ENCODE measurements around the gene HAPSTR1. TPM values are rescaled to one million over a fixed set of nuclear protein-coding genes. Genes with fewer than 3 reads are reported as not detected.
A peak's percentile ranks its signal among the peaks of the same experiment; 100 is the strongest.

HAPSTR1 gene
- total and polyA plus RNA-seq, 2 of the 13 experiments (the other 11 are each of a cell fraction or from before 2014, with no cell fraction given), result 25.2 to 83.2 TPM

DNA sequence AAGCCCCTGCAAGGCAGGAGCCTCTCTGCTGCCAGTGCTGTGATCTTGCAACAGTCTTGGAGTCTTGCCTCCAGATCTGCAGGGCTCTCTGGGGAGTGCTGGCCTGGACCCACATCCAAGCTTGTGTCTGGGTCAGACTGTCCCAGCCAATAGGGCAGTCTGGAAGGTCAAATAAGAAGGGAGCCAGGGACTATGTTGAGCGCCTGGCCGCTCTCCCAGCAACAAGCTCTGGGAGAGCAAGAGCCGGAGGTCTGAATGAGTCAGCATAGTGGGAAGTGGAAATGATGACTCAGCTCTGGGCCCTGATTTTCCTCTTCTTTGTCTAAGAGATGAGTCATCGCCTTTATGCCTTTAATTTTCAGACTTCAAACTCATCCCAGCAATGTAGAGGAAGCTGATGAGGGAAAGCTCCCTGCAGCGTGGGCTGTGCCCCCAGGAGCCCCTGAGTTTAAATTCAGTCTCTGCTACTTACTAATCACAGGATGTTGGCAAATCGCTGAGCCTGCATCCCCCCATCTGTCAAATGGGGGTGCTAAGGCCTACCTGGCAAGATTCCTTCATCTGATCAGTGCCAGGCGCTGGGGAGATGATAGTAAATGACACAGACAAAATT, 43.6 kb upstream of the HAPSTR1 start (continued):
- TF ChIP-seq REST (IDR thresholded peaks at IDR 0.05; ENCODE audit: borderline replicate concordance in 1 of 2, low read depth in 1 of 2, low read length in 2 of 2) (no peak; a peak in 1 of 4 replicates), ATF7-NPFF (CRISPR knock-in tag; IDR thresholded peaks at IDR 0.05; ENCODE audit: low read depth) (no peak), SMARCC2 (IDR thresholded peaks at IDR 0.05) (peak; percentile 19; the same call in 1 of the 2 replicates), KLF16 (CRISPR knock-in tag; IDR thresholded peaks at IDR 0.05) (peak in 1 of 2 experiments; percentile 56; a peak in 1 of 4 replicates), SMAD1 (CRISPR knock-in tag; IDR thresholded peaks at IDR 0.05; ENCODE audit: borderline replicate concordance, low read depth) (0 out of 2 replicates have a peak, but pooled peaks have one; percentile 47), ZNF646 (CRISPR knock-in tag; IDR thresholded peaks at IDR 0.05) (no peak), FOXA3 (CRISPR knock-in tag; IDR thresholded peaks at IDR 0.05) (peak; percentile 70), MBNL3 (CRISPR knock-in tag; conservative IDR thresholded peaks at IDR 0.05) (no peak), ZKSCAN5 (CRISPR knock-in tag; IDR thresholded peaks at IDR 0.05) (no peak), RFX1 (IDR thresholded peaks at IDR 0.05) (peak; percentile 6; the same call in 1 of the 2 replicates), ZNF12 (CRISPR knock-in tag; IDR thresholded peaks at IDR 0.05) (no peak), NR2F6 (IDR thresholded peaks at IDR 0.05) (peak; percentile 10; the same call in 1 of the 2 replicates), NR2F6 (CRISPR knock-in tag; IDR thresholded peaks at IDR 0.05) (peak; percentile 39; the same call in 1 of the 2 replicates), MAZ (IDR thresholded peaks at IDR 0.05; ENCODE audit: borderline replicate concordance, low read depth, low read length) (no peak), MAZ (CRISPR knock-in tag; IDR thresholded peaks at IDR 0.05; ENCODE audit: low read depth) (no peak)
- TF ChIP-seq, protein P1, sequence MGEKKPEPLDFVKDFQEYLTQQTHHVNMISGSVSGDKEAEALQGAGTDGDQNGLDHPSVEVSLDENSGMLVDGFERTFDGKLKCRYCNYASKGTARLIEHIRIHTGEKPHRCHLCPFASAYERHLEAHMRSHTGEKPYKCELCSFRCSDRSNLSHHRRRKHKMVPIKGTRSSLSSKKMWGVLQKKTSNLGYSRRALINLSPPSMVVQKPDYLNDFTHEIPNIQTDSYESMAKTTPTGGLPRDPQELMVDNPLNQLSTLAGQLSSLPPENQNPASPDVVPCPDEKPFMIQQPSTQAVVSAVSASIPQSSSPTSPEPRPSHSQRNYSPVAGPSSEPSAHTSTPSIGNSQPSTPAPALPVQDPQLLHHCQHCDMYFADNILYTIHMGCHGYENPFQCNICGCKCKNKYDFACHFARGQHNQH (CRISPR knock-in tag; IDR thresholded peaks at IDR 0.05), result peak; percentile 66; the same call in 1 of the 2 replicates
- TF ChIP-seq, protein P2, sequence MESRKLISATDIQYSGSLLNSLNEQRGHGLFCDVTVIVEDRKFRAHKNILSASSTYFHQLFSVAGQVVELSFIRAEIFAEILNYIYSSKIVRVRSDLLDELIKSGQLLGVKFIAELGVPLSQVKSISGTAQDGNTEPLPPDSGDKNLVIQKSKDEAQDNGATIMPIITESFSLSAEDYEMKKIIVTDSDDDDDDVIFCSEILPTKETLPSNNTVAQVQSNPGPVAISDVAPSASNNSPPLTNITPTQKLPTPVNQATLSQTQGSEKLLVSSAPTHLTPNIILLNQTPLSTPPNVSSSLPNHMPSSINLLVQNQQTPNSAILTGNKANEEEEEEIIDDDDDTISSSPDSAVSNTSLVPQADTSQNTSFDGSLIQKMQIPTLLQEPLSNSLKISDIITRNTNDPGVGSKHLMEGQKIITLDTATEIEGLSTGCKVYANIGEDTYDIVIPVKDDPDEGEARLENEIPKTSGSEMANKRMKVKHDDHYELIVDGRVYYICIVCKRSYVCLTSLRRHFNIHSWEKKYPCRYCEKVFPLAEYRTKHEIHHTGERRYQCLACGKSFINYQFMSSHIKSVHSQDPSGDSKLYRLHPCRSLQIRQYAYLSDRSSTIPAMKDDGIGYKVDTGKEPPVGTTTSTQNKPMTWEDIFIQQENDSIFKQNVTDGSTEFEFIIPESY (CRISPR knock-in tag; IDR thresholded peaks at IDR 0.05), result 0 out of 2 replicates have a peak, but pooled peaks have one; percentile 4
